Nephron progenitor cell (in vitro differentiated cells): ENCODE measurements around the gene TLE1.
"Not testable (repeated sequence)": the region's sequence is repeated elsewhere in the genome, so short reads cannot be mapped to it uniquely, and the experiment has no call there.

Experiments used
- DNase-seq: peaks from one replicate; pipeline ENCODE4 v3.0.0; 2021
- H3K27ac Mint-ChIP-seq: 2 replicates; pipeline ENCODE4 v1.8.0; 2021; ENCODE audit warnings: mild to moderate bottlenecking, moderate library complexity, mixed read lengths
- H3K27me3 Mint-ChIP-seq: 2 replicates; pipeline ENCODE4 v1.8.0; 2021; ENCODE audit warnings: mild to moderate bottlenecking, low read depth, mixed read lengths; ENCODE audit not compliant: poor library complexity
- H3K36me3 Mint-ChIP-seq: 2 replicates; pipeline ENCODE4 v1.8.0; 2021; ENCODE audit warnings: low read depth, mixed read lengths
- H3K4me1 Mint-ChIP-seq: 2 replicates; pipeline ENCODE4 v1.8.0; 2021; ENCODE audit warnings: mixed read lengths
- H3K4me3 Mint-ChIP-seq: 2 replicates; pipeline ENCODE4 v1.8.0; 2021; ENCODE audit warnings: mild to moderate bottlenecking, moderate library complexity, mixed read lengths
- H3K9me3 Mint-ChIP-seq: 2 replicates; pipeline ENCODE4 v1.8.0; 2021; ENCODE audit warnings: mild to moderate bottlenecking, moderate library complexity, mixed read lengths
- CTCF ChIP-seq: fragments of 200-600 bp; sonication (generic); IDR thresholded peaks from 2 replicates; pipeline ENCODE4 v1.5.0; 2021; ENCODE audit warnings: antibody characterized with exemption

The TLE1 gene

GRCh38 chr9:81705578-81705977, 16.2 kb upstream of the TLE1 start:
- TF ChIP-seq CTCF = no peak
- DNase-seq = no peak
- Mint-ChIP-seq H3K9me3 (no peaks in the 10 kb centered on the region), H3K36me3 (no peaks in the 10 kb centered on the region), H3K4me1 (peaks cover 6% of the 10 kb centered on the region), H3K27me3 (peaks cover 12% of the 10 kb centered on the region), H3K4me3 (no peak overlapping the region), H3K27ac (no peak overlapping the region)

GRCh38 chr9:81694541-81694940, 5.2 kb upstream of the TLE1 start:
- H3K36me3 Mint-ChIP-seq = no peaks in the 10 kb centered on the region
- DNase-seq = no peak
- no peaks in the 10 kb centered on the region for H3K9me3 Mint-ChIP-seq
- H3K4me3 Mint-ChIP-seq = no peak overlapping the region
- no peak overlapping the region for H3K27ac Mint-ChIP-seq
- peaks cover 27% of the 10 kb centered on the region for H3K27me3 Mint-ChIP-seq
- H3K4me1 Mint-ChIP-seq = peaks cover 30% of the 10 kb centered on the region
- no peak for TF ChIP-seq CTCF

- peaks cover 30% of the 10 kb centered on the region for H3K4me1 Mint-ChIP-seq
- no peaks in the 10 kb centered on the region for H3K9me3 Mint-ChIP-seq
- TF ChIP-seq CTCF = no peak
Observed at GRCh38 chr9:81693671-81694378, 4.5 kb upstream of the TLE1 start.

GRCh38 chr9:81690251-81690851, 1.0 kb upstream of the TLE1 start:
- no peaks in the 10 kb centered on the region for H3K36me3 Mint-ChIP-seq
- peaks cover 30% of the 10 kb centered on the region for H3K4me1 Mint-ChIP-seq
- peaks cover 27% of the 10 kb centered on the region for H3K27me3 Mint-ChIP-seq
- peak overlapping the region; percentile 36 for H3K27ac Mint-ChIP-seq
- no peak for TF ChIP-seq CTCF
- H3K9me3 Mint-ChIP-seq = no peaks in the 10 kb centered on the region
- H3K4me3 Mint-ChIP-seq = peak overlapping the region; percentile 86
- peak; percentile 26 for DNase-seq

More at GRCh38 chr9:81693671-81694378, 4.5 kb upstream of the TLE1 start:
- no peak for DNase-seq
- peaks cover 27% of the 10 kb centered on the region for H3K27me3 Mint-ChIP-seq
- H3K36me3 Mint-ChIP-seq = no peaks in the 10 kb centered on the region
- H3K27ac Mint-ChIP-seq = no peak overlapping the region
- no peak overlapping the region for H3K4me3 Mint-ChIP-seq

- DNase-seq, H3K36me3 Mint-ChIP-seq, H3K9me3 Mint-ChIP-seq: not testable (repeated sequence)
- Mint-ChIP-seq H3K4me3 (peak overlapping the region; percentile 100), H3K27me3 (peaks cover 27% of the 10 kb centered on the region), H3K4me1 (peaks cover 20% of the 10 kb centered on the region), H3K27ac (peak overlapping the region; percentile 99)
Observed at GRCh38 chr9:81689093-81689342, 329 bp downstream of the TLE1 start.

GRCh38 chr9:81688262-81689092, 870 bp downstream of the TLE1 start:
- DNase-seq = peak; percentile 53
- H3K27ac Mint-ChIP-seq, H3K9me3 Mint-ChIP-seq, H3K36me3 Mint-ChIP-seq: not testable (repeated sequence)
- H3K4me3 Mint-ChIP-seq = peak overlapping the region; percentile 100
- H3K27me3 Mint-ChIP-seq = peaks cover 26% of the 10 kb centered on the region
- H3K4me1 Mint-ChIP-seq = peaks cover 14% of the 10 kb centered on the region
